OCI-LY7 (cell line): Measurements from ENCODE around the gene PRRC1. TPM values are rescaled to one million over a fixed set of nuclear protein-coding genes. Genes with fewer than 3 reads are reported as not detected.

Experiments
- BruUV-seq: library from RNA; stranded (reverse); fragments of 400-500 nt; replicated peaks from 2 replicates; lab custom pipeline; 2021; lab: Mats Ljungman, UMichigan
- CTCF ChIA-PET: fragments of 300-600 bp; sonication (Branson Sonifier 250); formaldehyde crosslinking; loops from one replicate; lab custom pipeline; 2022; ENCODE audit warnings: antibody characterized with exemption; ENCODE audit not compliant: unreplicated experiment; lab: Charles Lee
- POLR2A ChIA-PET: fragments of 300-600 bp; sonication (Branson Sonifier 250); formaldehyde crosslinking; loops from one replicate; lab custom pipeline; 2022; ENCODE audit warnings: antibody characterized with exemption; lab: Charles Lee
- DNase-seq: peaks from one replicate; pipeline ENCODE4 v3.0.0-alpha.2; 2015; ENCODE audit warnings: low spot score
- H2AFZ ChIP-seq: fragments of 200-600 bp; sonication (generic), shearing (Covaris generic); 2 replicates; pipeline ENCODE4 v1.6.1; 2014; ENCODE audit warnings: mild to moderate bottlenecking, antibody characterized with exemption, low read length, moderate library complexity
- H3K27ac ChIP-seq: fragments of 200-600 bp; sonication (generic); 2 replicates; pipeline ENCODE4 v1.5.1; 2014; ENCODE audit warnings: mixed run types, low read depth, mild to moderate bottlenecking, moderate library complexity, low read length, inconsistent platforms; ENCODE audit not compliant: poor library complexity, severe bottlenecking
- H3K36me3 ChIP-seq: fragments of 200-600 bp; sonication (generic); 2 replicates; pipeline ENCODE4 v1.6.1; 2014; ENCODE audit warnings: mild to moderate bottlenecking, antibody characterized with exemption, low read length, moderate library complexity, mixed read lengths; ENCODE audit not compliant: insufficient read depth
- H3K4me1 ChIP-seq: fragments of 200-600 bp; sonication (generic); 2 replicates; pipeline ENCODE4 v1.5.1; 2014; ENCODE audit warnings: mild to moderate bottlenecking, low read length; ENCODE audit not compliant: insufficient read depth, poor library complexity, severe bottlenecking
- H3K4me2 ChIP-seq: fragments of 200-600 bp; sonication (generic); 2 replicates; pipeline ENCODE4 v1.6.1; 2014; ENCODE audit warnings: mild to moderate bottlenecking, low read length
- H3K4me3 ChIP-seq: fragments of 200-600 bp; sonication (generic); 2 replicates; pipeline ENCODE4 v1.5.1; 2014; ENCODE audit warnings: mild to moderate bottlenecking, low read depth, low read length; ENCODE audit not compliant: poor library complexity, severe bottlenecking
- H3K79me2 ChIP-seq: fragments of 200-600 bp; sonication (generic); 2 replicates; pipeline ENCODE4 v1.6.1; 2016; ENCODE audit warnings: low read depth, mild to moderate bottlenecking, low read length, moderate library complexity, mixed read lengths; ENCODE audit not compliant: insufficient read depth
- H3K9me2 ChIP-seq: fragments of 200-600 bp; sonication (generic); 2 replicates; pipeline ENCODE4 v1.6.1; 2016; ENCODE audit warnings: mild to moderate bottlenecking, low read length, mixed read lengths; ENCODE audit not compliant: insufficient read depth
- H3K9me3 ChIP-seq: fragments of 200-600 bp; sonication (generic); 2 replicates; pipeline ENCODE4 v1.6.1; 2014; ENCODE audit warnings: mild to moderate bottlenecking, mixed run types, low read length, mixed read lengths
- H4K20me1 ChIP-seq: fragments of 200-600 bp; sonication (generic); 2 replicates; pipeline ENCODE4 v1.6.1; 2014; ENCODE audit warnings: mild to moderate bottlenecking, antibody characterized with exemption, low read length, moderate library complexity, mixed read lengths; ENCODE audit not compliant: insufficient read depth
- EZH2phosphoT487 ChIP-seq: fragments of 200-600 bp; sonication (generic); IDR thresholded peaks from 2 replicates; pipeline ENCODE4 v1.6.1; 2018; ENCODE audit warnings: low read depth, borderline replicate concordance, mild to moderate bottlenecking, mixed run types, antibody characterized with exemption, low read length, moderate library complexity, mixed read lengths
- intact Hi-C: fragments of 100-400 bp; cut with micrococcal nuclease; formaldehyde crosslinking; loops from one replicate; pipeline ENCODE4 v1.10.0; 2022; ENCODE audit not compliant: unreplicated experiment
- total RNA-seq, 2 experiments: library from RNA; depleted of rRNA in 1 of 2; stranded (reverse); fragments of >200 nt in 1 of 2; shearing (Covaris generic) in 1 of 2; gene quantifications; 2 replicates each; pipeline ENCODE4 v1.2.3, GENCODE V29; 2014 to 2022
- TF ChIP-seq, protein P1 (sequence below): fragments of 200-600 bp; sonication (generic); conservative IDR thresholded peaks from 2 replicates; pipeline ENCODE4 v1.5.1; 2014; ENCODE audit warnings: mild to moderate bottlenecking, antibody characterized with exemption, low read length, moderate library complexity, mixed read lengths

PRRC1 gene
- total RNA-seq, 2 experiments from 2014 or later = 32.7 to 46.5 TPM

DNA sequence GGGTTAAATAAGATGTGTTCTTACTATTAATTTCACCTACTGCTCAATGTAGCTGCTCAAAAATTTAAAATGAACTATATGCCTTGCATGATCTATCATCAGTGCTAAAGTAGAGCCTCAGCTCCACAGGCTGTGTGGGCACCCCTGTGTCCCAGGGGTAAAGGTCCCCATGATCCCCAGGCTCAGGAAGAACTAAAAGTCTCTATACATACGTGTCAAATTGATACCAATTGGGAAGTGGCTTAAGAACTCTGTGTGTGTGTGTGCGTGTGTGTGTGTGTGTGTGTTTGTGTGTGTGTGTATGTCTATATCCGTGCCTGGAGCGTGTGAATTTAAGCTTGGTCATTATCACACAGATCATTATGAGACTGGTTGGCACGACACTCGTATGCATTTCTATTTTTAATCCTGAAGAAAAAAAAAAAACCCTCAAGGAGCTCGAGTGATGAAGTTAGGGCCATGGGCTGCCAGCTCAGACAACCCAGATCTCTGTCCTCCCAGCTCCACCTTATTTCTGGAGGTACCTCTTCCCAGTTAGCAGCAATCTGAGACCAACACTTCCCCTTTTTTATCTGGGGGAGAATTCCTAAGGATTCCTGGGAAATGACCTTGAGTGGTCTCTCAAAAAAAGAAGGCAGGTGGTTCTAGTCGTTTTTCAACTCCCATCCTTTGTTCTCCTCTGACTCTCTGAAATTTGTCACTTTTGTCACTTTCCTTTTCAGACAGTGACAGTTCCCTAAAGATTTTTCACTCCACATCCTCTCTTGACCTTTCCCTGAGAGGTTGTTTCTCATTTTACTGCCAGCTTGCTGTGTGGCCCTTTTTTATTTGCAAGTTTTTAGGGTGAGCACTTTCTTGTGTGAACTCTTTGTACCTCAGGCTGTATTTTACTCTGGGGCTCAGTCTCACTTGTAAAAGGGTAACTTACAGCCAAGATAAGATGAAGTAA, 85.7 kb downstream of the PRRC1 start:
- H3K9me3 ChIP-seq = no peaks in the 10 kb centered on the region
- BruUV-seq = no TSS peak
- H2AFZ ChIP-seq = no peak overlapping the region
- no peak overlapping the region for H3K27ac ChIP-seq
- no peak for TF ChIP-seq EZH2phosphoT487
- TF ChIP-seq, protein P1, sequence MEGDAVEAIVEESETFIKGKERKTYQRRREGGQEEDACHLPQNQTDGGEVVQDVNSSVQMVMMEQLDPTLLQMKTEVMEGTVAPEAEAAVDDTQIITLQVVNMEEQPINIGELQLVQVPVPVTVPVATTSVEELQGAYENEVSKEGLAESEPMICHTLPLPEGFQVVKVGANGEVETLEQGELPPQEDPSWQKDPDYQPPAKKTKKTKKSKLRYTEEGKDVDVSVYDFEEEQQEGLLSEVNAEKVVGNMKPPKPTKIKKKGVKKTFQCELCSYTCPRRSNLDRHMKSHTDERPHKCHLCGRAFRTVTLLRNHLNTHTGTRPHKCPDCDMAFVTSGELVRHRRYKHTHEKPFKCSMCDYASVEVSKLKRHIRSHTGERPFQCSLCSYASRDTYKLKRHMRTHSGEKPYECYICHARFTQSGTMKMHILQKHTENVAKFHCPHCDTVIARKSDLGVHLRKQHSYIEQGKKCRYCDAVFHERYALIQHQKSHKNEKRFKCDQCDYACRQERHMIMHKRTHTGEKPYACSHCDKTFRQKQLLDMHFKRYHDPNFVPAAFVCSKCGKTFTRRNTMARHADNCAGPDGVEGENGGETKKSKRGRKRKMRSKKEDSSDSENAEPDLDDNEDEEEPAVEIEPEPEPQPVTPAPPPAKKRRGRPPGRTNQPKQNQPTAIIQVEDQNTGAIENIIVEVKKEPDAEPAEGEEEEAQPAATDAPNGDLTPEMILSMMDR = no peak
- intact Hi-C loops = no loop called here
- no peaks in the 10 kb centered on the region; the same call in 1 of the 2 replicates for H3K9me2 ChIP-seq
- no peaks in the 10 kb centered on the region for H4K20me1 ChIP-seq
- DNase-seq = no peak
- H3K4me1 ChIP-seq = no peaks in the 10 kb centered on the region
- ChIA-PET CTCF (interaction anchor here (0.5 kb wide), 1 partner anchor 13 kb away, joined by 3 read pairs; no protein-coding TSS in a partner anchor), POLR2A (no interaction called here)
- no peak overlapping the region for H3K4me2 ChIP-seq
- H3K36me3 ChIP-seq = no peaks in the 10 kb centered on the region
- no peak overlapping the region for H3K4me3 ChIP-seq
- H3K79me2 ChIP-seq = no peaks in the 10 kb centered on the region

Other genes starting within 250 kb of the PRRC1 start
- gene MEGF10, start 226.8 kb upstream of the PRRC1 start, total RNA-seq (2014; rRNA removed; shearing (Covaris generic)) = not detected in 2 replicates
- not detected in 2 replicates for gene MEGF10, start 226.8 kb upstream of the PRRC1 start, total RNA-seq (2022)
- gene CTXN3, start 131.4 kb downstream of the PRRC1 start, total RNA-seq (2014; rRNA removed; shearing (Covaris generic)) = not detected in 2 replicates
- gene CTXN3, start 131.4 kb downstream of the PRRC1 start, total RNA-seq (2022) = not detected in 2 replicates
- gene CCDC192, start 185.8 kb downstream of the PRRC1 start, total RNA-seq (2014; rRNA removed; shearing (Covaris generic)) = not detected in 2 replicates
- not detected in 2 replicates for gene CCDC192, start 185.8 kb downstream of the PRRC1 start, total RNA-seq (2022)